Measurements from ENCODE around the gene MROH2A.

MROH2A gene

DNA sequence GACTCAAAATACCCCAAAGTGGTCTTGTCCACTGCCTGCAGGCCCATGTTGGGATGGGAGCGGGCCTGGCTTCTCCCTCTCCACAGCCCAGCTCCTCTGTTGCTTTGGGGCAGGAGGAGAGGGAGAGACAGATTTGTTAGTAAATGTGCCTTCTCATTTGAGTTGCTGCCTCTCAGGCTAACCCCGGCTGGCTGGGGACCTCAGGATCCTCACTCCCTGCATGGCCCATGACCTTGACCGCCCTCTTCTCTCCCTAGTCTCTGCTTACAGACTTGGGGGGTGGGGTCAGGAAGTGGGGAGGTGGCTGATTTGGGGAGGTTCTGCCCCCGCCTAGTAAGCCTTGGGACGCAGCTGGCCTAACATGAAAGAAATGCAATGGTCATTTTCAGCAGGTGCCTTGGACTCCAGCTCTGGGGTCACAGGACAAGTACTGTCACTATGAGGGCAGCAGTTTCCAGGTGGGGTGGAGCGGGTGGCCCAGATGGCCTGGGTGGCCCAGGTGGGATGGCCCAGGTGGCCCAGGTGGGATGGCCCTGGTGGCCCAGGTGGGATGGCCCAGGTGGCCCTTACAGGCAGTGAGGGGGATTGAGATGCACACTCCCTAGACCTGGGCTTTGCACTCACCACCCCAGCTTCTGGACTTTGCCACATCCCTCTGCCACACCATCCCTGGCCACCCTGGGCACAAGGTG, 52.1 kb downstream of the MROH2A start:
- Mint-ChIP-seq H3K4me3 (no peak overlapping the region), H3K27ac (no peak overlapping the region), H3K9me3 (ENCODE audit: low read depth) (no peaks in the 10 kb centered on the region), H3K36me3 (no peaks in the 10 kb centered on the region), H3K27me3 (no peaks in the 10 kb centered on the region), H3K4me1 (ENCODE audit: low read depth) (no peaks in the 10 kb centered on the region)

DNA sequence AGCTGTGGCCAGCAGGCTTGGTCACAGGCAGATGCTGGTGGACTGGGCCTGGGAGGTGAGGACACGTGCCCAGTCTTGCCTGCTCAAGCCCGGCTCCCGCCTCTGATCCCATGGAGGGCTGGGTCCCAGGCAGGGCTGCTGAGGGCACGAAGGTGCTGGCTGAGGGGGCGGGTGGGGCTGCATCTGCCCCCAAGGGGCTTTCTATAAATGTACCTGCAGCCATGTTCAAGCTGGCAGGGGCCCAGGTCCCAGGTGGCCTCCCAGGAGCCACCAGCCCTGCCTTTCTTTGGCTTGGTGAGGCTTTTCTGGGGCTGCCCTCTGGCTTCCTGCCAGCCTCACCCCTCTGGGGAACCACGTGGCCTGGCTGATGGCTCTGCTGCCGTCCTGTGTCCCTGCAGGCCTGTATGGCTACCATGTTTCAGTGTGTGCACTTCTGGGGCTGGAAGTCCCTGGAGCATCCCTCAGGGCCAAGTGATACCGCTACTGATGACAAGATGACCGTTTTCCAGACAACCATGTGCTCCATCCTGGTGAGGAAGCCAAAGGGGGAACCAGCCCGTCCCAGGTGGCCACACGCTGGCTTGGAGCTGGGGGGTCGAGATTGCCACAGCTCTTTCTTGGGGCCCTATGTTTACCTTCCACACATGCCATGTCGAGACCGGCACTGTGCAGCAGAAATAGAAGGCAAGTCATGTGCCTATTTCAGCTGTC, 53.0 kb downstream of the MROH2A start:
- no peak overlapping the region for H3K27ac Mint-ChIP-seq
- no peaks in the 10 kb centered on the region for H3K27me3 Mint-ChIP-seq
- H3K4me3 Mint-ChIP-seq, result no peak overlapping the region
- H3K4me1 Mint-ChIP-seq (ENCODE audit: low read depth), result no peaks in the 10 kb centered on the region
- no peaks in the 10 kb centered on the region for H3K36me3 Mint-ChIP-seq
- no peaks in the 10 kb centered on the region for H3K9me3 Mint-ChIP-seq (ENCODE audit: low read depth)

DNA sequence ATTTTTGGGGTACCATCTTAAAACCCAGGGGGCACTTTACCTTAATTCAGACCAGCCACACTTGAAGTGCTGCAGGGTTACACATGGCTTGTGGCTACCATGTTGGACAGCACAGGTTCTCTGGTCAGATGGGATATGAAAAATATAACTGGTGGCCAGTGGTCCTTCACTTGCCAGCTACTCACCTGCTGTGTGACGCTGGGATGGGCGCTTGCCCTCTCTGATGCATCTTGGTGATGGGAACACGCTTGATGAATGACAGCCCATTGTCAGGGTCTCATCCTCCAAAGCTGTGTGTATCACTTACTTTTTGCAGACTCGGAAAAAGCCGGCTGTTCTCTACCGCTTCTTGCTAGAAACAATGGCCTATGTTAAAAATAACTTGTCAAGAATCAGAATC, 53.7 kb downstream of the MROH2A start:
- Mint-ChIP-seq H3K9me3 (ENCODE audit: low read depth) (no peaks in the 10 kb centered on the region), H3K36me3 (peaks cover 2% of the 10 kb centered on the region), H3K27ac (no peak overlapping the region)

DNA sequence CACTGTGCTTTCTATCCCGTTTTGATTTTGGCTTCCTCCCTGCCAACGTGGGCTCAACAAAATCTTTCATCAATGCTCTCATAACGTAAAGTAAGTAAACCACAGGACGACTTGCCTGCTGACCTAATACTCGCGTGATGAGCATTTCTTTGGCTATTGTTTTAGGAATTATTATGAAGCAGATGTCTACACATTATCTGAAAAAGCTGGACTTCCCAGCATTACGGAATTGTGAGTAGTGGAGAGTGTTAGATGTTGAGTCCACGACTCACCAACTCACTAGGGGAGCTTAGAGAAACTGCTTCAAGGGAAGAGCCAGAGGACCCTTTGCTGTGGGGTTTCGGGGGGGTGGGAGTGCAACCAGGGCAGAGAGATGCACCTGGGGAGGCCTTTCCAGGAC, 54.3 kb downstream of the MROH2A start:
- Mint-ChIP-seq H3K9me3 (ENCODE audit: low read depth) (no peaks in the 10 kb centered on the region), H3K36me3 (peaks cover 2% of the 10 kb centered on the region), H3K4me3 (no peak overlapping the region), H3K27ac (no peak overlapping the region), H3K27me3 (no peaks in the 10 kb centered on the region), H3K4me1 (ENCODE audit: low read depth) (no peaks in the 10 kb centered on the region)

More for the DNA sequence above, 53.7 kb downstream of the MROH2A start:
- H3K4me3 Mint-ChIP-seq, result no peak overlapping the region
- no peaks in the 10 kb centered on the region for H3K4me1 Mint-ChIP-seq (ENCODE audit: low read depth)
- H3K27me3 Mint-ChIP-seq, result no peaks in the 10 kb centered on the region

DNA sequence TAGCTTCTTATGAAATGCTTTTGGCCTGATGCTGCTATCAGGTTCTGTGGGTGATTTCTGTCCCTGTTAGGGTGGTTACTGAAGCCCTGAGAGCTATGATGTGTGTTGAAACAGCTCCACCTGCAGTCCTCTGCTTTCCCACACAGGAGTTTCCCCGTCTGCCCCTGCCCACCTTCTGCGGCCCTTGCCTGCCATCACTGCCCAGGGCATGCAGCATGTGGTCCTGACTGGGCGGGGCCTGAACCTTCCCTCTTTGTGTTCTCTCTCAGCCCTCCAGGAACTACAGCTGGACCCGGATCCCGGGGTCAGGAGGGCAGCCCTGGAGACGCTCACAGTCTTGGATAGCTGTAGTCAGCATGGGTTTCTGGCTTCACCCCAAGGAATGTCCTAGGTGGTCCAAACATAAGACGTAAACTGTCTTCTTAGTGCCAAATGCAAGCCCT, 54.8 kb downstream of the MROH2A start:
- Mint-ChIP-seq H3K4me3 (no peak overlapping the region), H3K27ac (no peak overlapping the region), H3K9me3 (ENCODE audit: low read depth) (no peaks in the 10 kb centered on the region), H3K4me1 (ENCODE audit: low read depth) (no peaks in the 10 kb centered on the region), H3K36me3 (peaks cover 2% of the 10 kb centered on the region), H3K27me3 (no peaks in the 10 kb centered on the region)

DNA sequence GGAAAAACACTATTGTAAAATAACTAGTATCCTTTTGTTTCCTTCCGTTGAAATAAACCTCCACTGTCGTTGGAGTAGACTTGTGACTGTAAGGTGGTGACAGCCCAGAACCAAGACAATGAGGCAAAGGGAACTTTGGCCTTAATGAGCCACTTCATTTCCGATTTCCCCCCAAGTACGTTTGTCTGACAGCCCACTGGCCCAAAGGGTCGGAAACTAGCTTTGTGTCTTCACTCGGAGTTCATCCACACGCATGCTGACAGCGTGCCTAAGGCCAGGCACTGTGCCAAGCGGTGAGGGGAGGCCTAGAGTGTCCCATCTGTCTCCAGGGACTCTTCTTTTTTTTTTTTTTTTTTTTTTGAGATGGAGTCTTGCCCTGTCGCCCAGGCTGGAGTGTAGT, 55.2 kb downstream of the MROH2A start:
- Mint-ChIP-seq H3K4me3 (no peak overlapping the region), H3K9me3 (ENCODE audit: low read depth) (no peaks in the 10 kb centered on the region), H3K4me1 (ENCODE audit: low read depth) (no peaks in the 10 kb centered on the region), H3K27ac (no peak overlapping the region), H3K36me3 (peaks cover 2% of the 10 kb centered on the region), H3K27me3 (no peaks in the 10 kb centered on the region)

DNA sequence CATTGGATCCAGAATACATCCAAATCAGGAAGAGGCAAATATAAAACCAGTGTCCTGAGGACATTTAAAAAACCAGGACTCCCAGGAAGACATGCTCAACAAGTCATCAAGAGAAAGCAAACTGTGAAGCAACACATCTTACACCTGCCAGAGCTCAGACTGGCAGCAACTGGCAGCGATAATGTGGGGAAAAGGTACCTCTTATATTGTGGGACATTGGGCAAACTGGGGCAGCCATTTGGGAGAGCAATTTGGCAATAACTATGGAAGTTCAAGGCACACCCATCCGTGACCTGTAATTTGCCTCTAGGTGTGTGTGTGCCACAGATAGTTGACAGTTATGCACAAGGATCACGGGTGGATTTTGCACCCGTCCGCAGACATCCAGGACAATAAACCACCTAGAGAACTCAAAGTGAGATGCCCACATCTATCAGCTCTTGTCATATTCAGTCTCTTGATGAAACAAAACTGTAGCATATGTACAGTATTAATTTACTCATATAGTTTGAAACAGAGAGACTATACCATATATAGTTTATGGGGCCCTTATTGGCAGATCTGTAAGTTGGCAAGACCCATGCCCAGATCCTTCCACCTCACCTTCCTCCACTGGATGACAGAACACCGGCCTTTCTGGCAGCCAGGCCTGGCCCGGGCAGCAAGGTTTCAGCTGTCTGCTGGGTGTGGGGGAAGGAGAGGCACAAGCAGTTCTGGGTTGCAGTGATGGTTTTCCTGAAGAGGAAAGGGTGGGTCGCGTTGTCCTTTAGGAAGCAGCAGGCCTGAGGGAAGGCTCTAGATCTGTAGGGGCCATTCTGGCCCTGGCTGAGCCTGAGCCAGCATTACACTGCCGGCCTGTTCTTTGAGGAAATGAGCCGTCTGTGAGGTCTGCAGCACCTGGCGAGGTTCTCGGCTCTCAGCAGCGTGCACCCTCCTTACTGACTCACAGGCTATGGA, 57.4 kb downstream of the MROH2A start:
- Mint-ChIP-seq H3K9me3 (ENCODE audit: low read depth) (no peaks in the 10 kb centered on the region), H3K36me3 (peaks cover 2% of the 10 kb centered on the region)

DNA sequence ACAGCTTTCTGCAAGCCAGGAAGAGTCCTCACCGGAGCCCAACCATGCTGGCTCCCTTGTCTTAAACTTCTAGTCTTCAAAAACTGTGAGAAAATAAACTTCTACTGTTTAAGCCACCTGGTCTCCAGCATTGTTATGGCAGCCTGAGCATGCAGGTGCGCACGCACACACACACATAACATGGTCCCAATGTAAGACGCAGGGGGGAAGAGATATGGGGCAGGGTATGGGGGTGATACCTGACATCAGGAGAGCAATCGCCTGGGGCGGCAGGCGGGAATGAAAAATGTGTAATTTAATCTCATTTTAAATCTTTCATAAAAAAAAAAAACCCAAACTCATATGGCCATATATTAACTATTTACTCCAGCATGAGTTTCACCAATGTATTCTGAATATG, 58.2 kb downstream of the MROH2A start:
- Mint-ChIP-seq H3K36me3 (peaks cover 2% of the 10 kb centered on the region), H3K9me3 (ENCODE audit: low read depth) (no peaks in the 10 kb centered on the region), H3K4me3 (no peak overlapping the region), H3K27ac (no peak overlapping the region), H3K27me3 (no peaks in the 10 kb centered on the region), H3K4me1 (ENCODE audit: low read depth) (no peaks in the 10 kb centered on the region)

More for the DNA sequence above, 57.4 kb downstream of the MROH2A start:
- Mint-ChIP-seq H3K4me1 (ENCODE audit: low read depth) (no peaks in the 10 kb centered on the region), H3K27me3 (no peaks in the 10 kb centered on the region), H3K4me3 (no peak overlapping the region), H3K27ac (no peak overlapping the region)

DNA sequence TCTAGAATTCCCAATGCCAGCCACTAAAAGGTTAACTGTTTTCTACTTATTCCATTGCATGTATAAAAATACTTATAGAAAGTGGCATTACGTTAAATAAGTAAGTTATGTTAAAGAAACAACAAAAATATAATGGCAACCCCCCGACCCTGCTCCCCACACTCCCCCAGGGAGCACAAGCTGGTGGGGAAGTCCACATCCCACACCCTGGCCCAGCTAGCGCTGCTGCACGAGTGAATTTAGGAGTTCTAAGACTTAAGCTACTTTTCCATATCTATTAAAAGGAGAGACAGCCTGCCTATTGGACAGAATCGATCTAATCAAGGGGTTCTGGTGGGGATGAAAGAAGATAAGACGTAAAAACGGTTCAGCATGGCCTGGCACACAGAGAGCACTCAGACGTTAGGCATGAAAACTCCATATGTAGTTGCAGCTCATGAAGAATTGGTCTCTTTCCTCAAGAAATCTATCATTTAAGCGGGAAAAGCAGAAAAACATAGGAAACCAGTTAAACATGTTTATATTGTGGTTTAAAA, 59.6 kb downstream of the MROH2A start:
- Mint-ChIP-seq H3K4me1 (ENCODE audit: low read depth) (no peaks in the 10 kb centered on the region), H3K9me3 (ENCODE audit: low read depth) (no peaks in the 10 kb centered on the region), H3K27ac (no peak overlapping the region), H3K27me3 (no peaks in the 10 kb centered on the region), H3K4me3 (no peak overlapping the region), H3K36me3 (peaks cover 2% of the 10 kb centered on the region)

DNA sequence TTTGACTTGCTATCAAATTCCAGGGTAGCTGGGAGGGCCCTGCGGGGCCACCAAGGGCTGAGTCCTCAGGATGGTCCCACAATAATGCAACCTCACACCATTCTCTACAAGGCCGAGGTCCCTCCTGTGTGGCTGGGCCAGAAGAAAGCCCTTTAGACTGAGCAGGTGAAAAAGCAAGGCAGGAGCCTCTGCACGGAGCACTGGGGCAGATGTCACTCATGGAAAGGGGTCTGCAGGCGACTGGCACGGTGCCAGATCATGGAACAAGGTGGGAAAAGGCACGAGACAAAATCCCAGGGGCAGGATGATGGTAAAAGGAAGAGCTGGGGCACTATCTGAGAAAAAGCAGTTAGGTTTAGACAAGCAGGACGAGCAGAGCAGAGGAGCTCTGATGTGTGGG, 60.1 kb downstream of the MROH2A start:
- Mint-ChIP-seq H3K4me1 (ENCODE audit: low read depth) (no peaks in the 10 kb centered on the region), H3K27ac (no peak overlapping the region), H3K27me3 (no peaks in the 10 kb centered on the region), H3K4me3 (no peak overlapping the region), H3K9me3 (ENCODE audit: low read depth) (no peaks in the 10 kb centered on the region), H3K36me3 (peaks cover 2% of the 10 kb centered on the region)

DNA sequence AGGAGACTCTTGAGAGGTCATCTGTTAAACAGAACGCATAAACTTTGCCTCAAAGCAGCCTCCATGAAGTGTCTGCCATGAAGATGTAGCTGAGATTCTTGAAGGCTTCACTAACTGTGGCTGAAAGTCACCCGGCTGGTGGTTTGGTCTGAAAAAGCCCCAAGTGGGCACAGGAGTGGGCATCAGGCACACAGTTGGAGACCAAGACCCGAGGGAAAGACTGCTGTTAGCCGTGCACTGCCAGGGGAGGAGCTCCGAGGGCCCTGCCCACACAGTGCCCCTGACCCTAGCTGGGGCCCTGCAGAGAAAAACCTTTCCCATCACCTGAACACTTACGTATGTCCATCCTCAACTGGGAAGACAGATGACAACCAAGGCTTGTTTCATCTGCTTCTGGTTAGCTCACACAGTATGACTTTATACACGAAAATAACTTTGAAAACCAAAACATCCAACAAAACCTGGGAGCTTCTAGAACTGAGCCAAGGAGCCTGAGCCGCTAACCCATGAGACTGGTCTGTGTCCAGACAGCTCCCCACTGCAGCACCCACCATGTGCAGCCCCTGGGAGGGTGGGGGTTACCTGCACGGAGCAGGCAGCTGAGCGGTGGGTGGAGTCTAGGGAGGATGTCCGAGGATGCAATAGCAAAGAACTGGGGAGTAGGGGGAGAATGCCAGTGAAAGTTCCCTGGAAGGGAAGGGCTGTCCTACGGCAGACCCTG, 60.8 kb downstream of the MROH2A start:
- no peaks in the 10 kb centered on the region for H3K27me3 Mint-ChIP-seq
- no peaks in the 10 kb centered on the region for H3K9me3 Mint-ChIP-seq (ENCODE audit: low read depth)
- no peak overlapping the region for H3K4me3 Mint-ChIP-seq
- H3K27ac Mint-ChIP-seq, result no peak overlapping the region
- no peaks in the 10 kb centered on the region for H3K4me1 Mint-ChIP-seq (ENCODE audit: low read depth)
- peaks cover 4% of the 10 kb centered on the region for H3K36me3 Mint-ChIP-seq

DNA sequence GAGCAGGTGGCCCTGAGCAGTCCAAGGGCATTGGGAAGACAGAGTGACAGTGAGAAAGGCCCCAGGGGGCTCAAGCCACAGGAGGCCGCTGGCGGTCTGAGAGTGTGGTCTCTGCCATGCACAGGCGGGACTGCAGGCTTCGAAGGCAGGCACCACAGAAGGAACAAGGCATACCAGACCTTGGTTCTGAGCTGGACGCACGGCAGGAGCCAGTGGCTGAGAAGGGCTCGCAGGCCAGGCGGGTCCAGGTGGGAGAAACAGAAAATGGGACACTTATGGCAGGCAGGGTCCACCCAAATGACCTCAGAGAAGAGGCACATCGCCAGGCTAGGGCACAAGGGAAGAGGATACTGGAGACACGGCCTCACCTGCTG, 61.3 kb downstream of the MROH2A start:
- no peak overlapping the region for H3K4me3 Mint-ChIP-seq
- H3K4me1 Mint-ChIP-seq (ENCODE audit: low read depth), result no peaks in the 10 kb centered on the region
- no peaks in the 10 kb centered on the region for H3K27me3 Mint-ChIP-seq
- peaks cover 4% of the 10 kb centered on the region for H3K36me3 Mint-ChIP-seq
- H3K27ac Mint-ChIP-seq, result no peak overlapping the region
- H3K9me3 Mint-ChIP-seq (ENCODE audit: low read depth), result no peaks in the 10 kb centered on the region

DNA sequence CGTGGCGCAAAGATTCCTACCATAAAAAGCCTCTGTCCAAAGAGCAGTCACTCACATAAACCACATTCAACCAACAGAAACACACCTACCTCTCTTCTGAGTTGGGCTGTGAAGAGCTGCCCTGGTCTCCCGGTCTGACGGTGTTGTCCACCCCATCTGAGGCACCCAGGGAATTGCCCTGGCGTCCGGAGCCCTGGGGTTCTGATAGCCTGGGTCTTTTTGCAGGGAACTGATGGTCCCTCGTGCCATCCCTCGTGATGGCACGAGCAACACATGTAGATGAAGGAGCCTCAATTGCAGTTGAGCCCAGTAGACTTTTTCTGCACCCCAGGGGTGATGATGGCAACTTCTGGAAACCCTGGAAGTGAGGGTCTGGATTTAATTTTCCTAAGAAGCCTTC, 62.4 kb downstream of the MROH2A start:
- no peak overlapping the region for H3K4me3 Mint-ChIP-seq
- no peaks in the 10 kb centered on the region for H3K9me3 Mint-ChIP-seq (ENCODE audit: low read depth)
- H3K4me1 Mint-ChIP-seq (ENCODE audit: low read depth), result no peaks in the 10 kb centered on the region
- peaks cover 4% of the 10 kb centered on the region for H3K36me3 Mint-ChIP-seq
- H3K27ac Mint-ChIP-seq, result no peak overlapping the region
- no peaks in the 10 kb centered on the region for H3K27me3 Mint-ChIP-seq

DNA sequence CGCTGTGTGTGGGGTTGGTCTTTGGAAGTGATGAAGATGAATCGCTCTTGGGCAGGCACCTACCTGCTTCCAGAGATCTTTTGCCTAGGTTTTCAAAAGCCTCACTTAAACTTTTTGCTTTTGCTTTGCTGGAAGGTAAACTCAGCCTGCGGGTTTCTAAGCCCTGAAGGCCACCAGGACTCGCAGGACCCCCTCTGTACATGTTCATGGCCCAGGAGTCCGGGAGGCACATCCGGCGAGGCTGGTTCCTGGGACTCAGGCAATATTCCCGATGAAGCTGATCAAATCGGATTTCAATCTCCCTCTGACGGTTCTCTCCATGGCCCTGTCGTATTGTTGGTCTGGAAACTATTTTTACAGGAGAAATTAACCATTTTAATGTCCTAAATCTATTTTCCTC, 63.1 kb downstream of the MROH2A start:
- no peak overlapping the region for H3K27ac Mint-ChIP-seq
- no peaks in the 10 kb centered on the region for H3K4me1 Mint-ChIP-seq (ENCODE audit: low read depth)
- no peaks in the 10 kb centered on the region for H3K27me3 Mint-ChIP-seq
- H3K36me3 Mint-ChIP-seq, result peaks cover 4% of the 10 kb centered on the region
- H3K9me3 Mint-ChIP-seq (ENCODE audit: low read depth), result no peaks in the 10 kb centered on the region
- H3K4me3 Mint-ChIP-seq, result no peak overlapping the region

Data from activated naive CD8-positive, alpha-beta T cell (primary cell).